Heart right ventricle (tissue), 16 donors: ENCODE results near the gene AP1B1. TPM values are rescaled to one million over a fixed set of nuclear protein-coding genes. Genes with fewer than 3 reads are reported as not detected.
A peak's percentile ranks its signal among the peaks of the same experiment; 100 is the strongest.

Experiments
- ATAC-seq, 8 donors: fragments of 200-7000 bp; cut with Tn5 transposase; one replicate each; pipeline ENCODE4 v1.9.1; 2020; ENCODE audit warnings: mild to moderate bottlenecking in 8 of 8, moderate library complexity in 8 of 8, moderate number of reproducible peaks in 1 of 8
- DNase-seq, 2 donors: peaks; one replicate each; pipeline ENCODE4 v3.0.0-alpha.2; 2020
- H3K27ac ChIP-seq, 10 donors: fragments of 200-600 bp; sonication (generic) in 2 of 10; one replicate each; pipeline versions ENCODE4 v1.5.0 to v1.8.0; 2020 to 2022; ENCODE audit warnings: mild to moderate bottlenecking in 3 of 10
- H3K27me3 ChIP-seq, 7 donors: fragments of 200-600 bp; one replicate each; pipeline ENCODE4 v1.8.0; 2021 to 2022; ENCODE audit warnings: mild to moderate bottlenecking in 2 of 7
- H3K36me3 ChIP-seq, 9 donors: fragments of 200-600 bp; sonication (generic) in 1 of 9; one replicate each; pipeline versions ENCODE4 v1.5.0 to v1.8.0; 2020 to 2022; ENCODE audit warnings: mild to moderate bottlenecking in 2 of 9
- H3K4me1 ChIP-seq, 9 donors: fragments of 200-600 bp; sonication (generic) in 1 of 9; one replicate each; pipeline versions ENCODE4 v1.5.0 to v1.8.0; 2020 to 2022; ENCODE audit warnings: mild to moderate bottlenecking in 4 of 9
- H3K4me3 ChIP-seq, 10 donors: fragments of 200-600 bp; sonication (generic) in 2 of 10; one replicate each; pipeline versions ENCODE4 v1.5.0 to v1.8.0; 2020 to 2022; ENCODE audit warnings: mild to moderate bottlenecking in 7 of 10, moderate library complexity in 2 of 10
- H3K9me3 ChIP-seq, 11 donors: fragments of 200-600 bp in 10 of 11; sonication (generic) in 2 of 11; one replicate each; pipeline versions ENCODE4 v1.5.0 to v1.8.0; 2013 to 2022; ENCODE audit warnings: mild to moderate bottlenecking in 2 of 11, control low read depth in 1 of 11, moderate library complexity in 1 of 11
- WGBS, 2 donors: extraction: QIAGEN DNeasy Blood & Tissue Kit; methylation state at CpG; one replicate each; pipeline ENCODE4 v1.1.7; 2013; ENCODE audit warnings: inconsistent platforms in 1 of 2; 5-methylcytosine and 5-hydroxymethylcytosine counted together
- intact Hi-C, 10 donors: fragments of 100-400 bp; cut with DNase I; formaldehyde crosslinking; loops; one replicate each; pipeline versions ENCODE4 v1.11.1 to v1.14.2; 2022
- polyA plus RNA-seq, 2 donors: library from polyadenylated mRNA; stranded (reverse); fragments of 200-250 nt; gene quantifications; one replicate each; pipeline ENCODE4 v1.2.3, GENCODE V29; 2013
- total RNA-seq, 10 donors: library from RNA; stranded (reverse); fragmentation: NEBNext Ultra II Directional in 3 of 10; extraction: Animal tissue kit (Norgen Biotek cat#: 25700) in 3 of 10; gene quantifications; one replicate each; pipeline versions ENCODE4 v1.2.1 to v1.2.4, GENCODE V29; 2021 to 2023
- TF ChIP-seq, protein P1 (sequence below), 9 donors: fragments of 200-600 bp; sonication (generic) in 2 of 9; IDR thresholded peaks; one replicate each; pipeline versions ENCODE4 v1.5.0 to v1.8.0; 2021 to 2022; ENCODE audit warnings: antibody characterized with exemption in 9 of 9, mild to moderate bottlenecking in 5 of 9, moderate library complexity in 1 of 9
- donor health status: Arrhythmogenic right ventricular cardiomyopathy.
- donor health status: ischemic (EF 13 %, LVEDD 7.1; RV severe dilation, severe dysfunction).
- donor health status: healthy with polysubstance abuse.
- donor health status: DM: no; HTN: yes; CAD: no.
- donor health status: DM: no; HTN: no; CAD: no.
- donor health status: ischemic (EF 25% LVEDD 6.9; RV normal size, moderate dysfunction).
- donor health status: ischemic (EF 25% LVEDD 5.7; RV mildly dilated, moderate dysfunction).
- donor health status: healthy.
- donor health status: DM: yes; HTN: yes; CAD: no.
- donor health status: Ischemic cardiomyopathy.
- donor health status: ischemic (EF 35%, LVEDD 5.7; RV mildly dilated, moderate dysfunction).
- donor health status: nonischemic (EF 11% LVEDD 7.7; RV severe dilation, severe dysfunction).
- donor health status: DM: yes; HTN: yes; CAD: no.
- donor health status: PGD.
- donor health status: ischemic (EF 29% LVEDD 5.4; RV normal size, mild dysfunction).
- donor health status: nonischemic (EF 23%, LVEDD 6.1; RV moderate dilation, normal function).

Gene AP1B1
- total and polyA plus RNA-seq, 12 donors: 18.4 to 51.5 (median 29.0) TPM

DNA sequence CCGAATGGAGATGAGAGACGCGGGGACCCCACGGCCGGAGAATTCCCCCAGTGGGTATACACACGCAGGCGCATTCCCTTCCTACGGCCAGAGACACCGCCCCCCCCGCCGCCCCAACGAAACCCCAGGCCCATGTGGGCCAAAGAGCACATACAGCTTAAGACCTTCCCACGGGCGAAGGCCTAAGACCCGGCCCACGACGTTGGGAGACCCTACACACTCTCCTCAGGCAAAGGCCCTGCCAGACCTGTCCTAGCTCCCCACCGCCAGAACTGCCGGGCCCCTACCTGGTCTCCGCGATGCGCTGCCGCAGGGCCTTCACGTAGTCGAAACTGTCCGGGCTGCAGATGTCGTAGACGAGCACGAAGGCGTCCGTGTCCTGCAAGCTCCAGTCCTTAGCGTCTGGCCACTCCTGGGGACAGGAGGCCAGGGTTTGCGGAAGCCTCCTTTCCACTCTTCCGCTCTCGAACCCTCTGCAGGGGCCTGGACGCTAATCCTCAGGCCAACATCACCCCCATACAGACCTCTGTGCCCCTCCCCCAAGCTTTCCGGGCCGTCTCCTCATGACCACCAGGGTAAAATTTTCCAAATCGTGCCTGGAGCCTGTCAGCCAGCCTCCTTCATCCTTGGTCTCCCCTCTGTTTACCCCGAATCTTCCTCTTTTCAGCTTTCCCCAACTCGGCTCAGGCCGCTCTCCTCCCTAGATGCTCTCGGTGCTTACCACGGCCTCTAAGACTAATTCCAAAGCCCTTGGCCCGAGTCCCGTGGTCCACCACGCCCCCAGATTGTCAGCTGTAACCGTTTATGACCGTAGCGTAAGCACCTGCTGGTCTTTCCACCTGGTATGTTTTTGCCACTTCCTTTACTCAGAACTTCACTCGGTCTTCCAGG, 74.5 kb downstream of the AP1B1 start:
- Histone ChIP-seq H3K9me3 (no peaks in the 10 kb centered on the region), H3K4me3 (peak overlapping the region in 9 of 10 donors; percentile 2 to 54 (median 45)), H3K27ac (no peak overlapping the region), H3K4me1 (peaks cover 41 to 69% (median 63%) of the 10 kb centered on the region in 9 donors), H3K36me3 (peaks cover 0 to 12% (median 0%) of the 10 kb centered on the region in 9 donors), H3K27me3 (peaks cover 5 to 51% (median 27%) of the 10 kb centered on the region in 7 donors)
- TF ChIP-seq, protein P1, sequence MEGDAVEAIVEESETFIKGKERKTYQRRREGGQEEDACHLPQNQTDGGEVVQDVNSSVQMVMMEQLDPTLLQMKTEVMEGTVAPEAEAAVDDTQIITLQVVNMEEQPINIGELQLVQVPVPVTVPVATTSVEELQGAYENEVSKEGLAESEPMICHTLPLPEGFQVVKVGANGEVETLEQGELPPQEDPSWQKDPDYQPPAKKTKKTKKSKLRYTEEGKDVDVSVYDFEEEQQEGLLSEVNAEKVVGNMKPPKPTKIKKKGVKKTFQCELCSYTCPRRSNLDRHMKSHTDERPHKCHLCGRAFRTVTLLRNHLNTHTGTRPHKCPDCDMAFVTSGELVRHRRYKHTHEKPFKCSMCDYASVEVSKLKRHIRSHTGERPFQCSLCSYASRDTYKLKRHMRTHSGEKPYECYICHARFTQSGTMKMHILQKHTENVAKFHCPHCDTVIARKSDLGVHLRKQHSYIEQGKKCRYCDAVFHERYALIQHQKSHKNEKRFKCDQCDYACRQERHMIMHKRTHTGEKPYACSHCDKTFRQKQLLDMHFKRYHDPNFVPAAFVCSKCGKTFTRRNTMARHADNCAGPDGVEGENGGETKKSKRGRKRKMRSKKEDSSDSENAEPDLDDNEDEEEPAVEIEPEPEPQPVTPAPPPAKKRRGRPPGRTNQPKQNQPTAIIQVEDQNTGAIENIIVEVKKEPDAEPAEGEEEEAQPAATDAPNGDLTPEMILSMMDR (IDR thresholded peaks at IDR 0.05): no peak
- DNase-seq: no peak
- ATAC-seq: no peak
- intact Hi-C loops: no loop called here
- WGBS, 2 donors: 16 to 19% methylated on average over 49 to 51 of the region's 51 CpGs

DNA sequence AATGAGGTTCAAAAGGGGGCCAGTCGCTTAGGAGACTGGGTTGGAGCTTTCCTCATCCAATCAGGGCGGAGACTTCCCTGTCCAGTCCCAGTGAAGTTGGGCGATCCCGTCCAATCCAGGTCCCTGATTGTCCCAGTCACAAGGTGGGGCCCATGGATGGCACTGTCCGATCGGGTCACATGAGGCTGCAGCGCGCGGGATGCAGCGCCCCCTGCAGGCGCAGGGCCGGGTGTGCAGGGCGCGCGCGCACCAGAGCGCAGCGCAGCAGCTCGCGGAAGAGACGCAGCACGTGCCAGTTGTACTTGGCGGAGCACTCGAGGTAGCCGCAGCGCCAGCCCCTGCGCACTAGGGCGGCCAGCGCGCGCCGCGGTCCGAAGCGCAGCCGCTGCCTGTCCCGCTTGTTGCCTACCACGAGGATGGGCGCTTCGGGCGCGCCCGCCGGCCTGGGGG, 75.2 kb downstream of the AP1B1 start:
- Histone ChIP-seq H3K36me3 (peaks cover 0 to 12% (median 0%) of the 10 kb centered on the region in 9 donors), H3K4me1 (peaks cover 48 to 75% (median 70%) of the 10 kb centered on the region in 9 donors), H3K4me3 (peak overlapping the region in 5 of 10 donors; percentile 2 to 54 (median 50)), H3K27me3 (peaks cover 5 to 51% (median 27%) of the 10 kb centered on the region in 7 donors), H3K27ac (no peak overlapping the region), H3K9me3 (no peaks in the 10 kb centered on the region)
- intact Hi-C loops: no loop called here
- WGBS, 2 donors: 19 to 25% methylated on average over 44 of the region's 44 CpGs
- TF ChIP-seq, protein P1 (IDR thresholded peaks at IDR 0.05): peak; percentile 37 to 77 (median 71)
- ATAC-seq (peak in 3 of 8 donors; percentile 2 to 5 (median 3)), DNase-seq (peak in 1 of 2 donors; percentile 52)

DNA sequence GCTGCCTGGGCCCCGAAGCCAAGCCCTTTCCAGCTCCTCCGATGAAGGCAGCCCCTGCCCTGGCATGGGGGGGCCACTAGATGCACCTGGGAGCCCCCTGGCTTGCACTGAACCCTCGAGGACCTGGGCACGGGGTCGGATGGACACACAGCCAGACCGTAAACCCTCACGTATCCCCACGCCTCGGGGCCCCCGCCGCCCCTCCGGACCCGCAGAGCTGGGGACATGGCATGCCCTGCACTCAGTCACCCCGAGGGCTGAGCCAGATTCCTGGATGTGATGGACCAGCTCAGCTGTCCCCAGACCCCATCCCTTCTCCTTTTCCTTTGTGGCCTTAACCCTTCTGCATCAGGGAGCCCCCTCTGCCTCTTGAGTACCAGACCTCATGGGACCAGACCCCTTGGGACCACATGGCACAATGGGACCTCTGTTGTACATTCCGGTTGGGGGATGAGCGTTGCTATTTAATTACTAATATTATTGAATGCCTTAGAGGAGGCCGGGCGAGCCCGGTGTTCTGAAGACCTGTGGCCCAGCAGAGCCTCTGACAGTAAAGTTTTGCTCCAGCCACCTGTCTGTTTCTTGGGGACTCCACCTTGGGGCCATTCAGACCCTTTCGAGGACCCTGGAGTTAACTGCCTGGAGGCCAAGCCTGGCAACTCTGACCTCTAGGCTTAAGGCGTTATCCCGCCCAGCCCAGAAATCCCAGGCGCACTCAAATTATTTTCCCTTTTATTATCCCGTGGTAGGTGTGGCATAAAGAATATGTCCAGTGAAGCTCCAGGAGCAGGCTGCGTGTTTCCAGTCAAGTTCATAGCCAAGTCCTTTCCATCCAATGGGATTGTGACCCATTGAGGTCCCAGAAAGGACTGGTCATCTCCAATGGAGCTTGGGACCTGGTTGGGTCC, 75.9 kb downstream of the AP1B1 start:
- ATAC-seq (no peak), DNase-seq (no peak)
- 89 to 94% methylated on average over 25 of the region's 25 CpGs for WGBS, 2 donors
- Histone ChIP-seq H3K36me3 (peaks cover 0 to 12% (median 0%) of the 10 kb centered on the region in 9 donors), H3K4me3 (no peak overlapping the region), H3K9me3 (no peaks in the 10 kb centered on the region), H3K27ac (peak overlapping the region in 7 of 10 donors; percentile 93 to 98 (median 95)), H3K4me1 (peaks cover 52 to 82% (median 76%) of the 10 kb centered on the region in 9 donors), H3K27me3 (peaks cover 5 to 51% (median 27%) of the 10 kb centered on the region in 7 donors)
- TF ChIP-seq, protein P1 (IDR thresholded peaks at IDR 0.05): no peak
- intact Hi-C loops: no loop called here
